Measurements from ENCODE around the gene ZNF772.
"Not testable (repeated sequence)": the region's sequence is repeated elsewhere in the genome, so short reads cannot be mapped to it uniquely, and the experiment has no call there.

- TF ChIP-seq EZH2 (IDR thresholded peaks at IDR 0.05), result not testable (repeated sequence)
- peak; percentile 66 for TF ChIP-seq POLR2AphosphoS5 (IDR thresholded peaks at IDR 0.05; ENCODE audit: borderline replicate concordance, low read depth, low read length)
Observed at GRCh38 chr19:57487477-57488298, 10.3 kb upstream of the ZNF772 start, which contains the start of gene ZNF419.
